ENCODE results near the gene MYRF. TPM values are rescaled to one million over a fixed set of nuclear protein-coding genes. Genes with fewer than 3 reads are reported as not detected.
A peak's percentile ranks its signal among the peaks of the same experiment; 100 is the strongest.

MYRF gene
- total RNA-seq, 4 donors from 2014 or later = 0.09 to 0.95 (median 0.22) TPM; not detected in 1

DNA sequence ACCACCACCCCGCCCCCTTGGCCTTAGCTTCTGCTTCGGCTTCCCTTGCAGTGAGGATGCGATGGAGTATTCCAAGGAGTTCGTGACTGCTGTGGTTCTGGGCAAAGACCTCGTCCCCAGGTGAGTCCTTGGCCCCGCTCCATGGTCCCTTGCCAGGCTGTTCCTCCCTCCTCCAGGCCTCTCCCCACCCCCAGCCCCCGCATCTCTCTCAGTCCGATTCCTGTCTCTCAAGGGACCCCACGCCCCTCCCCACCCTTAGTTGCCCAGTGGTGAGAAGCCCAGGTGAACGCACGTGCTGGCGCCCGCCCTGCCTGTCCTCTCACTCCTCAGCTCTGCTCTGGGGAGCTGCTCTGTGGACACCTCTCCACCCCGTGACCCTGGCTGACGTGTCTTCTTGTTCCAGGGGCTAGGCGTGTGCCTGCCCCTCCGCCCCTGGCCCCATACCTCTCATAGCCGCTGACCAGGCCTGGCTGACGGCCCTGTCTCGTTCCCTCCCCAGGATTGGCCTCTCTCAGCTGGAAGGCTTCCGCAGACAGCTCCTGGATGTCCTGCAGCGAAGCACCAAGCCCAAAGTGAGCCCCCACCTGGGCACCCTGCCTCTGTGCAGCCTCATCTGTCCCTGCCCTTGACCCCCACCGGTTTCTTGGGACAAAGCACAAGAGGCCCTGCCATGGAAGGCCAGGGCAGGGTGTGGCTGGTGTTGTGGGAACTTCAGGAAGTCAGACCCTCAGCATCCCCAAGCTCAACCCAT, 14.6 kb upstream of the MYRF start:
- Histone ChIP-seq H3K4me3 (no peak overlapping the region), H3K36me3 (peaks cover 0 to 78% (median 7%) of the 10 kb centered on the region in 3 donors), H3K27ac (no peak overlapping the region), H3K4me1 (peaks cover 4 to 42% (median 10%) of the 10 kb centered on the region in 3 donors), H3K27me3 (no peaks in the 10 kb centered on the region), H3K9me3 (no peaks in the 10 kb centered on the region)
- no peak for DNase-seq
- 63 to 95% methylated on average over 7 to 9 of the region's 23 CpGs for WGBS, 2 donors
- no peak for TF ChIP-seq POLR2A (IDR thresholded peaks at IDR 0.05)
- TF ChIP-seq, protein P1, sequence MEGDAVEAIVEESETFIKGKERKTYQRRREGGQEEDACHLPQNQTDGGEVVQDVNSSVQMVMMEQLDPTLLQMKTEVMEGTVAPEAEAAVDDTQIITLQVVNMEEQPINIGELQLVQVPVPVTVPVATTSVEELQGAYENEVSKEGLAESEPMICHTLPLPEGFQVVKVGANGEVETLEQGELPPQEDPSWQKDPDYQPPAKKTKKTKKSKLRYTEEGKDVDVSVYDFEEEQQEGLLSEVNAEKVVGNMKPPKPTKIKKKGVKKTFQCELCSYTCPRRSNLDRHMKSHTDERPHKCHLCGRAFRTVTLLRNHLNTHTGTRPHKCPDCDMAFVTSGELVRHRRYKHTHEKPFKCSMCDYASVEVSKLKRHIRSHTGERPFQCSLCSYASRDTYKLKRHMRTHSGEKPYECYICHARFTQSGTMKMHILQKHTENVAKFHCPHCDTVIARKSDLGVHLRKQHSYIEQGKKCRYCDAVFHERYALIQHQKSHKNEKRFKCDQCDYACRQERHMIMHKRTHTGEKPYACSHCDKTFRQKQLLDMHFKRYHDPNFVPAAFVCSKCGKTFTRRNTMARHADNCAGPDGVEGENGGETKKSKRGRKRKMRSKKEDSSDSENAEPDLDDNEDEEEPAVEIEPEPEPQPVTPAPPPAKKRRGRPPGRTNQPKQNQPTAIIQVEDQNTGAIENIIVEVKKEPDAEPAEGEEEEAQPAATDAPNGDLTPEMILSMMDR (IDR thresholded peaks at IDR 0.05) = no peak
- intact Hi-C loops (cut with DNase I) = no loop called here

DNA sequence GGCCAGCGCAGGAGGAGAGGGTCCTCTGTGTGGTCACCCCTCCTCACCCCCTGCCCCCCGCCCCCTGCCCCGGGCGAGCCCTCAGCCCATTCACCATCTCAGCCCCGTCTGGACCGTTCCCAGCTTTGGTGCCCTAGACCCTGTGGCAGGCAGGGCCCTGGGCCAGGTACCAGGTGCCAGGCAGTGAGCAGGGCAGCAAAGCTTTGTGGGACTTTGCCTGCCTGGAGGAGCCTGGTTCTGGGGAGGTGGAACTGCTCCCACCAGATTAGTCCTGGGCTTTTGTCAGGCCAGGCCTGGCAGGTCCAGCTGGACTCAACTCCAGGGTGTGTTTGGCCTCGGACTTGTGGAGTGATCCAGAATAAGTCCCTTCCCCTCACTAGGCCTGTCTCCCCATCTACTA, 13.7 kb upstream of the MYRF start:
- no peak for DNase-seq
- H3K27ac ChIP-seq = no peak overlapping the region
- H3K27me3 ChIP-seq = no peaks in the 10 kb centered on the region
- no peak overlapping the region for H3K4me3 ChIP-seq
- H3K4me1 ChIP-seq = peaks cover 3 to 35% (median 7%) of the 10 kb centered on the region in 3 donors
- H3K36me3 ChIP-seq = peaks cover 0 to 85% (median 9%) of the 10 kb centered on the region in 3 donors
- WGBS, 2 donors = 17 to 67% methylated on average over 1 of the region's 7 CpGs
- no peaks in the 10 kb centered on the region for H3K9me3 ChIP-seq
- intact Hi-C loops (cut with DNase I) = no loop called here
- TF ChIP-seq, protein P1 (IDR thresholded peaks at IDR 0.05) = no peak
- no peak for TF ChIP-seq POLR2A (IDR thresholded peaks at IDR 0.05)

DNA sequence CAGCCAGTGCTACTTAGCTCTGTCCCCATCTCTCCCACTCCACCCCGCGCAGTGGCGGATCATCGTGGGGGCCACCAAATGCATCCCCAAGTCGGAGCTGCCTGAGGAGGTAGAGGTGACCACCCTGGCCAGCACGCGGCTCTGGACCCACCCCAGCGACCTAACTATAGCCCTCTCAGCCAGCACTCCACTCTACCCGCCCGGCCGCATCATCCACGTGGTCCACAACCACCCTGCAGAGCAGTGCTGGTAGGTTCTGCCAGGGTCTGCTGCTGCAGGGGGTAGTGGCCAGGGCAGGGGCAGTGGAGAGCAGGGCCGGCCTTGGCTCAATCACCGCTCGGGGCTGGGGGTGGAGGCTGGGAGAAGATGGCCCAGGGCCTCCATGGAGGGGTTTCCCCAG, 13.0 kb upstream of the MYRF start:
- Histone ChIP-seq H3K4me3 (no peak overlapping the region), H3K4me1 (peaks cover 3 to 35% (median 7%) of the 10 kb centered on the region in 3 donors), H3K27ac (no peak overlapping the region), H3K9me3 (no peaks in the 10 kb centered on the region), H3K27me3 (no peaks in the 10 kb centered on the region), H3K36me3 (peaks cover 0 to 92% (median 10%) of the 10 kb centered on the region in 3 donors)
- TF ChIP-seq, protein P1 (IDR thresholded peaks at IDR 0.05) = no peak
- TF ChIP-seq POLR2A (IDR thresholded peaks at IDR 0.05) = no peak
- 80% methylated on average over 1 of the region's 15 CpGs; no CpG with 5 or more reads in 1 of the 2 donors for WGBS, 2 donors
- intact Hi-C loops (cut with DNase I) = no loop called here
- DNase-seq = no peak

DNA sequence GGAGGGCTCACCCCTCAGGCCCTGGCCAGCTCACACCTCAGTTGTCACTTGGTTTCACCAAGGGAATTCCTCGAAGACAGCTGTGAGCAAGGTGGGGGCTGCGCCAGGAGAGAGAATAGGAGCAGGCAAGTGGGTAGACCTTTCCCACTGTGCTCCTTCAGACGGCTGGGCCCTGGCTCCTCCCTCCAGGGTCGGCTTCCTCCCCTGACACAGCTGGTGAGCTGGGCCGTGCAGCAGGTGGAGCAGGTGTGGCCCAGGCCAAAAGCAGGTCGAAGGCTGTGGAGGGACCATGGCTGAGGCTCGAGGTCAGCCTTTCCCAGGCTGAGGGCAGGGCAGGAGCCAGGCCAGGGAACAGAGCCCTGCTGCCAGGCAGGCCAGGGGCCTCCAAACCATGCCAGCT, 12.5 kb upstream of the MYRF start:
- Histone ChIP-seq H3K36me3 (peaks cover 0 to 92% (median 9%) of the 10 kb centered on the region in 3 donors), H3K4me3 (no peak overlapping the region), H3K4me1 (peaks cover 3 to 35% (median 7%) of the 10 kb centered on the region in 3 donors), H3K27ac (peak overlapping the region in 1 of 4 donors; percentile 76), H3K9me3 (no peaks in the 10 kb centered on the region), H3K27me3 (no peaks in the 10 kb centered on the region)
- 82% methylated on average over 2 of the region's 7 CpGs; no CpG with 5 or more reads in 1 of the 2 donors for WGBS, 2 donors
- TF ChIP-seq POLR2A (IDR thresholded peaks at IDR 0.05) = no peak
- TF ChIP-seq, protein P1 (IDR thresholded peaks at IDR 0.05) = no peak
- intact Hi-C loops (cut with DNase I) = no loop called here
- no peak for DNase-seq

DNA sequence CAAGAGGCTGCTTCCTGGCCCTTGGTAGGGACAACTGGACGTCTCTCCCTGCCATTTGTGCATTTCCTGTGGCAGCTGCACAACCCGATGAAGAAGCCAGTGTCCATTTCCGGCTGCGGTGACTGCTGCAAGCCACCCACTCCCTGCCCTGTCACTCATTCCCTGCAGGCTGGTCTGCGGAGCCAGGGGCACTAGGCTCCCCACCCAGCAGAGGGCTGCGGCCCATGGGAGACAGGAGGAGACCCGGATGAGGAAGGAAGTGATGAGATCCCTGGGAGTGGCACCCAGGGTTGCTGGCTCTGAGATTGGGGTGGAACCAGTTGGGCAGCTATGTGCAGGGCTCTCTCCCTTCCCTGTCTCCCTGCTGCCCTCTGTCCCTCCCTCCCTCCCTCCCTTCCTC, 10.0 kb upstream of the MYRF start:
- H3K4me3 ChIP-seq = no peak overlapping the region
- peaks cover 4 to 58% (median 7%) of the 10 kb centered on the region in 3 donors for H3K4me1 ChIP-seq
- H3K27ac ChIP-seq = peak overlapping the region; percentile 10 to 76 (median 44)
- TF ChIP-seq, protein P1 (IDR thresholded peaks at IDR 0.05) = no peak
- no peak for TF ChIP-seq POLR2A (IDR thresholded peaks at IDR 0.05)
- no peak for DNase-seq
- intact Hi-C loops (cut with DNase I) = no loop called here
- H3K27me3 ChIP-seq = no peaks in the 10 kb centered on the region
- WGBS, 2 donors = 54% methylated on average over 3 to 5 of the region's 7 CpGs
- peaks cover 0 to 68% (median 3%) of the 10 kb centered on the region in 3 donors for H3K36me3 ChIP-seq
- H3K9me3 ChIP-seq = no peaks in the 10 kb centered on the region
